Loucy (cell line): ENCODE data around the gene CFAP410.

Experiments
- H2AFZ ChIP-seq: fragments of 200-600 bp; sonication (generic); 2 replicates; pipeline ENCODE4 v1.6.0; 2016; ENCODE audit warnings: antibody characterized with exemption, mild to moderate bottlenecking, low read length, moderate library complexity
- H3F3A ChIP-seq: fragments of 200-600 bp; 2 replicates; pipeline ENCODE4 v1.6.0; 2016; ENCODE audit warnings: antibody characterized with exemption, low read depth, mild to moderate bottlenecking
- H3K27me3 ChIP-seq: fragments of 200-600 bp; sonication (generic); 2 replicates; pipeline ENCODE4 v1.6.1; 2014; ENCODE audit warnings: low read length, mild to moderate bottlenecking; ENCODE audit not compliant: insufficient read depth, poor library complexity, severe bottlenecking
- H3K36me3 ChIP-seq: fragments of 200-600 bp; sonication (generic); 2 replicates; pipeline ENCODE4 v1.6.1; 2016; ENCODE audit warnings: low read length; ENCODE audit not compliant: insufficient read depth
- H3K4me1 ChIP-seq: fragments of 200-600 bp; sonication (generic); 2 replicates; pipeline ENCODE4 v1.5.1; 2014; ENCODE audit warnings: low read length, mild to moderate bottlenecking; ENCODE audit not compliant: insufficient read depth, poor library complexity, severe bottlenecking
- H3K4me2 ChIP-seq: fragments of 200-600 bp; sonication (generic); 2 replicates; pipeline ENCODE4 v1.6.0; 2014; ENCODE audit warnings: antibody characterized with exemption, low read length, low read depth, mild to moderate bottlenecking; ENCODE audit not compliant: poor library complexity, severe bottlenecking
- H3K4me3 ChIP-seq: fragments of 200-600 bp; sonication (generic); 2 replicates; pipeline ENCODE4 v1.5.1; 2014; ENCODE audit warnings: low read length, mild to moderate bottlenecking, mixed read lengths; ENCODE audit not compliant: poor library complexity, severe bottlenecking
- H3K79me2 ChIP-seq: fragments of 200-600 bp; sonication (generic); 2 replicates; pipeline ENCODE4 v1.6.1; 2014; ENCODE audit warnings: low read length; ENCODE audit not compliant: insufficient read depth
- H3K9ac ChIP-seq: fragments of 200-600 bp; sonication (generic); 2 replicates; pipeline ENCODE4 v1.6.0; 2014; ENCODE audit warnings: mild to moderate bottlenecking, low read depth, low read length, moderate library complexity; ENCODE audit not compliant: poor library complexity, severe bottlenecking
- H3K9me2 ChIP-seq: fragments of 200-600 bp; sonication (generic); replicated peaks from 2 replicates; pipeline ENCODE4 v1.6.1; 2016; ENCODE audit warnings: low read depth, low read length, mixed read lengths
- H3K9me3 ChIP-seq: fragments of 200-600 bp; sonication (generic); 2 replicates; pipeline ENCODE4 v1.6.1; 2014; ENCODE audit warnings: mild to moderate bottlenecking, antibody characterized with exemption, low read length, low read depth; ENCODE audit not compliant: insufficient read depth
- H4K20me1 ChIP-seq: fragments of 200-600 bp; sonication (generic); 2 replicates; pipeline ENCODE4 v1.6.0; 2014; ENCODE audit warnings: antibody characterized with exemption, low read length, mild to moderate bottlenecking; ENCODE audit not compliant: insufficient read depth, poor library complexity, severe bottlenecking
- EZH2phosphoT487 ChIP-seq: fragments of 200-600 bp; IDR thresholded peaks from 2 replicates; pipeline ENCODE4 v1.6.1; 2018; ENCODE audit warnings: antibody characterized with exemption, mild to moderate bottlenecking, moderate library complexity, borderline replicate concordance
- TF ChIP-seq, protein P1 (sequence below): fragments of 200-600 bp; sonication (generic); conservative IDR thresholded peaks from 2 replicates; pipeline ENCODE4 v1.5.1; 2014; ENCODE audit warnings: mild to moderate bottlenecking, antibody characterized with exemption, low read length

Gene CFAP410

DNA sequence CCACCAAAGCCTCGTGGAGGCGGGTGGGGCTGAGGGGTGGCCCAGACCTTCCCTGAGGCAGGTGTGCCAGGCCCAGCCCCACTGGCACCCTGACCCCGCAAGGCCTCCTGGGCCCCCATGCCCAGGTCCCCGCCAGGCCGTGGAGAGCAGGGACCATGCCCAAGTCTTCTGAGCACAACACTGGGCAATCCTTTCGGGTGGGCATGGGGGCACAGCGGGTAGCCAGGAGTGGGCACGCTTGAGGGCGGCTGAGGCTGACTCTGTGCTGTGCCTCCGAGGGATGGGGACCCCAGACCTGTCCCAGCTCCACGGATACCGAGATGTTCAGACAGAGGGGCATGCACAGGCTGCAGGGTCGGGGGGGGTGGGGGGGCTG lies 12.9 kb downstream of the CFAP410 start:
- no peaks in the 10 kb centered on the region for H3K9me2 ChIP-seq

DNA sequence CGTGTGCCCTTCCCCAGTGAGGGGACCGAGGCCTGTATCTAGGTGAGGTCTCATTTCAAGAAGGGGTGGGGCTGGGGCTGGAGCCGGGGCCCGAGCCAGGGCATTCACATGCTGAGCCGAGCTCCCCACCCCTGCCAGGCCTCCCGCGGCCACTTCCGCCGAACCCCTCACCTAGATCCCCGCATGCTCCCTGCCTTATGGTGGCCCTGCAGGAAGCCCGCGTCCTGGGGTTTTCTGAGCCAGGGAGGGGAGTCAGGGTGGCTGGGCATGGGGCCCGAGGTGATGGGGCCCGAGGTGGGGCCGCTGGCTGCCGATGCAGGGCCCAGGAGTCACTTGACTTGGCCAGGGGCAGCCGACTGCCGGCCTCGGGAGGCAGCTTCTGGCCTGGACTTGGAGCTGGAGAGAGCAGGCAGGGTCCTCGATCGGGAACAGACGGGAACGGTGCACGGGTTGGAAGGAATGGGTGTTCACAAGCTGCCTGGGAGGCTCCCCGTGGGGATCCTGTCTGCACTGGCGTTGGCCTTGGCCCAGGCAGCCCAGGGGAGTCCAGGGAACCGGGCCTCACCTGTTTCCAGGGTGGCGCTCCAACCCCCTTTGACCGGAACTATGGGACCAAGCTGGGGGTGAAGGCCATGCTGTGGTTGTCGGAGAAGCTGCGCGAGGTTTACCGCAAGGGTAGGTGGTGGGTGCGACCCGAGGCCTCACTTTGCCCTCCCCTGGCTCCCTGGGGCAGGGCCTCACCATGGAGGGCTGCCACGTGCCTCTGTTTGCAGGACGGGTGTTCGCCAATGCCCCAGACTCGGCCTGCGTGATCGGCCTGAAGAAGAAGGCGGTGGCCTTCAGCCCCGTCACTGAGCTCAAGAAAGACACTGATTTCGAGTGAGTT lies 13.6 kb downstream of the CFAP410 start:
- no peaks in the 10 kb centered on the region for H3K9me3 ChIP-seq
- TF ChIP-seq EZH2phosphoT487: no peak
- TF ChIP-seq, protein P1, sequence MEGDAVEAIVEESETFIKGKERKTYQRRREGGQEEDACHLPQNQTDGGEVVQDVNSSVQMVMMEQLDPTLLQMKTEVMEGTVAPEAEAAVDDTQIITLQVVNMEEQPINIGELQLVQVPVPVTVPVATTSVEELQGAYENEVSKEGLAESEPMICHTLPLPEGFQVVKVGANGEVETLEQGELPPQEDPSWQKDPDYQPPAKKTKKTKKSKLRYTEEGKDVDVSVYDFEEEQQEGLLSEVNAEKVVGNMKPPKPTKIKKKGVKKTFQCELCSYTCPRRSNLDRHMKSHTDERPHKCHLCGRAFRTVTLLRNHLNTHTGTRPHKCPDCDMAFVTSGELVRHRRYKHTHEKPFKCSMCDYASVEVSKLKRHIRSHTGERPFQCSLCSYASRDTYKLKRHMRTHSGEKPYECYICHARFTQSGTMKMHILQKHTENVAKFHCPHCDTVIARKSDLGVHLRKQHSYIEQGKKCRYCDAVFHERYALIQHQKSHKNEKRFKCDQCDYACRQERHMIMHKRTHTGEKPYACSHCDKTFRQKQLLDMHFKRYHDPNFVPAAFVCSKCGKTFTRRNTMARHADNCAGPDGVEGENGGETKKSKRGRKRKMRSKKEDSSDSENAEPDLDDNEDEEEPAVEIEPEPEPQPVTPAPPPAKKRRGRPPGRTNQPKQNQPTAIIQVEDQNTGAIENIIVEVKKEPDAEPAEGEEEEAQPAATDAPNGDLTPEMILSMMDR: no peak
- H2AFZ ChIP-seq: no peak overlapping the region
- H3K36me3 ChIP-seq: peaks cover 33% of the 10 kb centered on the region; the same call in 1 of the 2 replicates
- H3K9me2 ChIP-seq: no peaks in the 10 kb centered on the region
- no peaks in the 10 kb centered on the region for H3K27me3 ChIP-seq
- no peaks in the 10 kb centered on the region for H3K79me2 ChIP-seq
- no peak overlapping the region for H3K9ac ChIP-seq
- H4K20me1 ChIP-seq: no peaks in the 10 kb centered on the region
- H3K4me1 ChIP-seq: no peaks in the 10 kb centered on the region
- H3F3A ChIP-seq: no peaks in the 10 kb centered on the region
- H3K4me3 ChIP-seq: no peak overlapping the region
- no peak overlapping the region for H3K4me2 ChIP-seq

More for the DNA sequence above, 12.9 kb downstream of the CFAP410 start:
- H3K9me3 ChIP-seq: no peaks in the 10 kb centered on the region
- no peaks in the 10 kb centered on the region for H4K20me1 ChIP-seq
- TF ChIP-seq, protein P1: no peak
- no peak for TF ChIP-seq EZH2phosphoT487
- no peak overlapping the region for H3K9ac ChIP-seq
- H3F3A ChIP-seq: no peaks in the 10 kb centered on the region
- no peak overlapping the region for H2AFZ ChIP-seq
- no peaks in the 10 kb centered on the region for H3K79me2 ChIP-seq
- no peak overlapping the region for H3K4me2 ChIP-seq
- no peaks in the 10 kb centered on the region for H3K27me3 ChIP-seq
- H3K36me3 ChIP-seq: peaks cover 33% of the 10 kb centered on the region; the same call in 1 of the 2 replicates
- H3K4me3 ChIP-seq: no peak overlapping the region
- H3K4me1 ChIP-seq: no peaks in the 10 kb centered on the region

DNA sequence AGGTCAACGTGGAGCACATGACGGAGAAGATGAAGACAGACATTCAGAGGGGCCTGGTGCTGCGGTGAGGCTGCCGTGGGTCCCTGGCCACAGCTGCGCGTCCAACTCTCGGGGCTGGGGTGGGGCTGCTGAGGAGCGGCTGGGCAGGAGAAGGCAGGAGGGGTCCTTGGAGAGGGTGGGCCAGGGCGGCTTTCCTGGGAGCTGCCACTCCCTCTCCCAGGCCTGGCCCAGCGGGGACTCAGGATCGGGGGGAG lies 14.4 kb downstream of the CFAP410 start:
- Histone ChIP-seq H4K20me1 (no peaks in the 10 kb centered on the region), H3K27me3 (no peaks in the 10 kb centered on the region), H3K4me3 (no peak overlapping the region), H3K4me1 (no peaks in the 10 kb centered on the region), H3K9ac (no peak overlapping the region), H3K9me2 (no peaks in the 10 kb centered on the region), H2AFZ (no peak overlapping the region), H3F3A (no peaks in the 10 kb centered on the region), H3K36me3 (peaks cover 33% of the 10 kb centered on the region; the same call in 1 of the 2 replicates), H3K4me2 (no peak overlapping the region), H3K9me3 (no peaks in the 10 kb centered on the region), H3K79me2 (no peaks in the 10 kb centered on the region)
- no peak for TF ChIP-seq EZH2phosphoT487
- TF ChIP-seq, protein P1: no peak
